Measurements from ENCODE around the gene CD300A.

Gene CD300A

GRCh38 chr17:74454197-74455024, 12.0 kb upstream of the CD300A start:
- peak; percentile 70 for DNase-seq (ENCODE audit: low read depth)

GRCh38 chr17:74455025-74455545, 11.3 kb upstream of the CD300A start:
- no peak for DNase-seq (ENCODE audit: low read depth)

- no peak for DNase-seq (ENCODE audit: low read depth)
These were observed 10.6 kb upstream of the CD300A start for GRCh38 chr17:74455821-74456220.

- DNase-seq (ENCODE audit: low read depth): peak; percentile 24
These were observed 9.2 kb upstream of the CD300A start for GRCh38 chr17:74457146-74457819.

- no peak for DNase-seq (ENCODE audit: low read depth)
These were observed 8.6 kb upstream of the CD300A start for GRCh38 chr17:74457820-74458166.

GRCh38 chr17:74458835-74459234, 7.6 kb upstream of the CD300A start:
- no peak for DNase-seq (ENCODE audit: low read depth)

GRCh38 chr17:74459622-74460021, 6.8 kb upstream of the CD300A start:
- DNase-seq (ENCODE audit: low read depth): no peak

- DNase-seq (ENCODE audit: low read depth): no peak
These were observed 6.2 kb upstream of the CD300A start for GRCh38 chr17:74460241-74460640.

GRCh38 chr17:74460996-74461395, 5.4 kb upstream of the CD300A start:
- no peak for DNase-seq (ENCODE audit: low read depth)

- no peak for DNase-seq (ENCODE audit: low read depth)
These were observed 4.8 kb upstream of the CD300A start for GRCh38 chr17:74461611-74462010.

- no peak for DNase-seq (ENCODE audit: low read depth)
These were observed 1.6 kb upstream of the CD300A start for GRCh38 chr17:74464730-74465377.

- DNase-seq (ENCODE audit: low read depth): no peak
These were observed 890 bp upstream of the CD300A start for GRCh38 chr17:74465378-74466110.

GRCh38 chr17:74466828-74467184, 372 bp downstream of the CD300A start:
- no peak for DNase-seq (ENCODE audit: low read depth)

- no peak for DNase-seq (ENCODE audit: low read depth)
These were observed 952 bp downstream of the CD300A start for GRCh38 chr17:74467221-74467951.

- no peak for DNase-seq (ENCODE audit: low read depth)
These were observed 4.9 kb downstream of the CD300A start for GRCh38 chr17:74471341-74471740.

- no peak for DNase-seq (ENCODE audit: low read depth)
These were observed 6.5 kb downstream of the CD300A start for GRCh38 chr17:74472890-74473289.

- no peak for DNase-seq (ENCODE audit: low read depth)
These were observed 6.9 kb downstream of the CD300A start for GRCh38 chr17:74473294-74473693.

- no peak for DNase-seq (ENCODE audit: low read depth)
These were observed 7.8 kb downstream of the CD300A start for GRCh38 chr17:74474043-74474792.

GRCh38 chr17:74475189-74475588, 8.8 kb downstream of the CD300A start:
- DNase-seq (ENCODE audit: low read depth): no peak

- DNase-seq (ENCODE audit: low read depth): no peak
These were observed 11.0 kb downstream of the CD300A start for GRCh38 chr17:74477411-74477810.
